MCF 10A (cell line): ENCODE data around the gene AIRE. TPM values are rescaled to one million over a fixed set of nuclear protein-coding genes. Genes with fewer than 3 reads are reported as not detected.

Experiments
- BruUV-seq: library from RNA; stranded (reverse); fragments of 400-500 nt; replicated peaks from 2 replicates; lab custom pipeline; 2021; lab: Mats Ljungman, UMichigan
- CTCF ChIA-PET: fragments of 300-600 bp; sonication (Branson Sonifier 250); formaldehyde crosslinking; extraction: SDS; loops from one replicate; lab custom pipeline; 2021; ENCODE audit warnings: antibody characterized with exemption, inconsistent platforms; lab: Yijun Ruan, JAX
- POLR2A ChIA-PET: fragments of 300-600, 350-650 bp; sonication (Branson Sonifier 250); formaldehyde crosslinking; extraction: SDS; loops from one replicate; lab custom pipeline; 2020; ENCODE audit warnings: antibody characterized with exemption, inconsistent platforms; lab: Yijun Ruan, JAX
- DNase-seq: peaks from one replicate; pipeline ENCODE4 v3.0.0-alpha.2; 2018; ENCODE audit not compliant: unreplicated experiment
- H3K27ac Mint-ChIP-seq: one replicate; pipeline ENCODE4 v1.8.0; 2022; ENCODE audit warnings: mild to moderate bottlenecking, low read depth, mixed read lengths; ENCODE audit not compliant: unreplicated experiment
- H3K27me3 Mint-ChIP-seq: one replicate; pipeline ENCODE4 v1.8.0; 2022; ENCODE audit warnings: mixed read lengths; ENCODE audit not compliant: insufficient read depth, unreplicated experiment
- H3K36me3 Mint-ChIP-seq: one replicate; pipeline ENCODE4 v1.8.0; 2022; ENCODE audit warnings: mild to moderate bottlenecking, moderate library complexity, mixed read lengths; ENCODE audit not compliant: insufficient read depth, unreplicated experiment
- H3K4me1 Mint-ChIP-seq: one replicate; pipeline ENCODE4 v1.8.0; 2022; ENCODE audit warnings: mixed read lengths; ENCODE audit not compliant: insufficient read depth, unreplicated experiment
- H3K4me3 Mint-ChIP-seq: one replicate; pipeline ENCODE4 v1.8.0; 2022; ENCODE audit warnings: mild to moderate bottlenecking, moderate library complexity, mixed read lengths; ENCODE audit not compliant: unreplicated experiment
- H3K9me3 Mint-ChIP-seq: one replicate; pipeline ENCODE4 v1.8.0; 2022; ENCODE audit warnings: mixed read lengths; ENCODE audit not compliant: unreplicated experiment
- CTCF ChIP-seq: fragments of 200-600 bp; IDR thresholded peaks from one replicate; pipeline ENCODE4 v1.8.0; 2022; ENCODE audit warnings: antibody characterized with exemption, mild to moderate bottlenecking; ENCODE audit not compliant: unreplicated experiment
- intact Hi-C: fragments of 100-400 bp; cut with micrococcal nuclease; formaldehyde crosslinking; loops from 2 replicates; pipeline ENCODE4 v1.14.1; 2022
- total RNA-seq: library from RNA; stranded (reverse); gene quantifications from 2 replicates; pipeline ENCODE4 v1.2.3, GENCODE V29; 2022

Gene AIRE
- total RNA-seq, 1 experiment from 2014 or later = not detected

GRCh38 chr21:44344541-44345183, 59.0 kb downstream of the AIRE start:
- Mint-ChIP-seq H3K27ac (no peak overlapping the region), H3K36me3 (no peaks in the 10 kb centered on the region), H3K4me1 (peaks cover 4% of the 10 kb centered on the region), H3K27me3 (no peaks in the 10 kb centered on the region), H3K9me3 (no peaks in the 10 kb centered on the region), H3K4me3 (no peak overlapping the region)
- TF ChIP-seq CTCF = no peak
- ChIA-PET CTCF (interaction anchor here (0.9 to 1.2 kb wide), 2 partner anchors 9 to 16 kb away, joined by 4 read pairs; partner anchors contain the start of gene TRPM2), POLR2A (interaction anchor here (1.1 kb wide), 1 partner anchor 9 kb away, joined by 3 read pairs; the partner anchor contains the start of gene TRPM2)
- DNase-seq = no peak
- intact Hi-C loops = no loop called here
- no TSS peak for BruUV-seq

GRCh38 chr21:44345495-44345894, 59.8 kb downstream of the AIRE start:
- ChIA-PET CTCF (interaction anchor here (0.6 kb wide), 1 partner anchor 21 kb away, joined by 3 read pairs; no protein-coding TSS in a partner anchor), POLR2A (no interaction called here)
- intact Hi-C loops = no loop called here
- BruUV-seq = no TSS peak
- no peak for TF ChIP-seq CTCF
- H3K4me3 Mint-ChIP-seq = no peak overlapping the region
- H3K4me1 Mint-ChIP-seq = peaks cover 2% of the 10 kb centered on the region
- no peak for DNase-seq
- no peaks in the 10 kb centered on the region for H3K36me3 Mint-ChIP-seq
- H3K9me3 Mint-ChIP-seq = no peaks in the 10 kb centered on the region
- no peaks in the 10 kb centered on the region for H3K27me3 Mint-ChIP-seq
- H3K27ac Mint-ChIP-seq = no peak overlapping the region

GRCh38 chr21:44347911-44348451, 62.3 kb downstream of the AIRE start:
- CTCF ChIA-PET = no interaction called here
- Mint-ChIP-seq H3K27me3 (no peaks in the 10 kb centered on the region), H3K9me3 (no peaks in the 10 kb centered on the region), H3K27ac (no peak overlapping the region), H3K36me3 (no peaks in the 10 kb centered on the region), H3K4me3 (no peak overlapping the region), H3K4me1 (no peaks in the 10 kb centered on the region)
- intact Hi-C loops = no loop called here
- POLR2A ChIA-PET = no interaction called here
- TF ChIP-seq CTCF = no peak
- no TSS peak for BruUV-seq
- no peak for DNase-seq

Other genes with a start within 250 kb of the AIRE start
- gene PWP2, start 178.5 kb upstream of the AIRE start, total RNA-seq = 11.2 and 16.5 TPM in 2 replicates
- 29.7 and 34.4 TPM in 2 replicates for gene GATD3, start 152.2 kb upstream of the AIRE start, total RNA-seq
- gene ICOSLG, start 44.9 kb upstream of the AIRE start, total RNA-seq = 1.2 and 1.5 TPM in 2 replicates
- gene DNMT3L, start 24.0 kb upstream of the AIRE start, total RNA-seq = not detected in 2 replicates
- gene PFKL, start 14.2 kb downstream of the AIRE start, total RNA-seq = 68.0 and 90.2 TPM in 2 replicates
- gene CFAP410, start 53.5 kb downstream of the AIRE start, total RNA-seq = 10.1 and 13.3 TPM in 2 replicates
- gene TRPM2, start 67.7 kb downstream of the AIRE start, total RNA-seq = 10.0 and 11.0 TPM in 2 replicates
- gene LRRC3, start 169.6 kb downstream of the AIRE start, total RNA-seq = not detected in 2 replicates